Lung (tissue), 12 donors: ENCODE results near the gene CCDC32. TPM values are rescaled to one million over a fixed set of nuclear protein-coding genes. Genes with fewer than 3 reads are reported as not detected.
A peak's percentile ranks its signal among the peaks of the same experiment; 100 is the strongest.

Experiments
- ATAC-seq: fragments of 200-7000 bp; cut with Tn5 transposase; one replicate; pipeline ENCODE4 v1.9.1; 2020; ENCODE audit warnings: moderate number of reproducible peaks; ENCODE audit not compliant: insufficient read depth, low FRiP score
- DNase-seq, 3 donors: peaks; one replicate each; pipeline ENCODE4 v3.0.0-alpha.2; 2013 to 2017
- H3K27ac ChIP-seq, 2 donors: one replicate each; pipeline ENCODE4 v1.5.1; 2013; ENCODE audit warnings: mild to moderate bottlenecking in 2 of 2, moderate library complexity in 2 of 2, control low read depth in 1 of 2, inconsistent platforms in 1 of 2, low read depth in 1 of 2, low read length in 1 of 2
- H3K27me3 ChIP-seq, 3 donors: one replicate each; pipeline ENCODE4 v1.5.1; 2013; ENCODE audit warnings: low read length in 2 of 3; ENCODE audit not compliant: control insufficient read depth in 3 of 3, insufficient read depth in 3 of 3
- H3K36me3 ChIP-seq, 4 donors: one replicate each; pipeline ENCODE4 v1.5.1; 2013; ENCODE audit warnings: low read length in 4 of 4, mild to moderate bottlenecking in 1 of 4, moderate library complexity in 1 of 4; ENCODE audit not compliant: control insufficient read depth in 4 of 4, insufficient read depth in 4 of 4
- H3K4me1 ChIP-seq, 5 donors: one replicate each; pipeline ENCODE4 v1.5.1; 2013; ENCODE audit warnings: low read length in 5 of 5, mild to moderate bottlenecking in 2 of 5, moderate library complexity in 1 of 5; ENCODE audit not compliant: control insufficient read depth in 5 of 5, insufficient read depth in 5 of 5
- H3K4me3 ChIP-seq: one replicate; pipeline ENCODE4 v1.5.1; 2013; ENCODE audit warnings: mild to moderate bottlenecking, control low read depth, moderate library complexity
- H3K9ac ChIP-seq, 2 donors: one replicate each; pipeline ENCODE4 v1.5.1; 2013; ENCODE audit warnings: low read length in 2 of 2, control low read depth in 1 of 2; ENCODE audit not compliant: insufficient read depth in 1 of 2
- H3K9me3 ChIP-seq, 4 donors: one replicate each; pipeline ENCODE4 v1.5.1; 2013; ENCODE audit warnings: low read length in 3 of 4, mild to moderate bottlenecking in 1 of 4, moderate library complexity in 1 of 4; ENCODE audit not compliant: control insufficient read depth in 4 of 4, insufficient read depth in 3 of 4
- CTCF ChIP-seq: IDR thresholded peaks from 2 replicates; pipeline ENCODE4 v1.5.1; 2012; ENCODE audit warnings: mild to moderate bottlenecking; ENCODE audit errors: control extremely low read depth, extremely low read depth
- WGBS, 2 donors: extraction: QIAGEN DNeasy Blood & Tissue Kit; methylation state at CpG; one replicate each; pipeline ENCODE4 v1.1.7; 2013; 5-methylcytosine and 5-hydroxymethylcytosine counted together
- polyA plus RNA-seq, 2 donors: library from polyadenylated mRNA; stranded (reverse); fragments of 200-250 nt; gene quantifications; one replicate each; pipeline ENCODE4 v1.2.1, GENCODE V29; 2013
- total RNA-seq, 2 donors: library from RNA; depleted of rRNA in 1 of 2; stranded (reverse); fragments of >200 nt in 1 of 2; gene quantifications; one replicate each; pipeline ENCODE4 v1.2.1, GENCODE V29; 2014 to 2021
- donor health status: control.
- donor health status: control.
- donor health status: Bipolar disorder and iron deficiency.
- donor health status: healthy.
- donor health status: DM: yes; HTN: yes; CAD: no.

The CCDC32 gene
- total and polyA plus RNA-seq, 4 donors, result 24.5 to 31.8 (median 30.2) TPM

- H3K9me3 ChIP-seq, result no peaks in the 10 kb centered on the region
- no peak overlapping the region for H3K9ac ChIP-seq
- no peaks in the 10 kb centered on the region for H3K36me3 ChIP-seq
- 13 to 22% methylated on average over 22 of the region's 22 CpGs for WGBS, 2 donors
- TF ChIP-seq CTCF, result no peak
- peak overlapping the region in 1 of 2 donors; percentile 28 for H3K27ac ChIP-seq
- peak overlapping the region; percentile 43 for H3K4me3 ChIP-seq
- H3K27me3 ChIP-seq, result peaks cover 0 to 10% (median 4%) of the 10 kb centered on the region in 3 donors
- ATAC-seq (no peak), DNase-seq (peak in 2 of 3 donors; percentile 16 to 20)
- peaks cover 0 to 23% (median 5%) of the 10 kb centered on the region in 5 donors for H3K4me1 ChIP-seq
Measured at GRCh38 chr15:40511093-40511471, 53.8 kb downstream of the CCDC32 start.

- DNase-seq, result no peak
- no peak for TF ChIP-seq CTCF
- Histone ChIP-seq H3K9me3 (no peaks in the 10 kb centered on the region), H3K4me1 (peaks cover 0 to 23% (median 5%) of the 10 kb centered on the region in 5 donors), H3K27ac (no peak overlapping the region), H3K27me3 (peaks cover 0 to 10% (median 4%) of the 10 kb centered on the region in 3 donors), H3K36me3 (no peaks in the 10 kb centered on the region), H3K4me3 (no peak overlapping the region), H3K9ac (no peak overlapping the region)
- no peak for ATAC-seq
- 85 to 87% methylated on average over 2 of the region's 2 CpGs for WGBS, 2 donors
Measured at GRCh38 chr15:40510201-40510600, 54.6 kb downstream of the CCDC32 start.

GRCh38 chr15:40508216-40508615 is 56.6 kb downstream of the CCDC32 start:
- DNase-seq (no peak), ATAC-seq (no peak)
- Histone ChIP-seq H3K27ac (no peak overlapping the region), H3K4me3 (no peak overlapping the region), H3K9me3 (no peaks in the 10 kb centered on the region), H3K36me3 (no peaks in the 10 kb centered on the region), H3K9ac (no peak overlapping the region), H3K27me3 (peaks cover 0 to 10% (median 4%) of the 10 kb centered on the region in 3 donors), H3K4me1 (peaks cover 0 to 23% (median 5%) of the 10 kb centered on the region in 5 donors)
- TF ChIP-seq CTCF, result no peak
- WGBS, 2 donors, result 83 to 85% methylated on average over 1 of the region's 1 CpG
